ENCODE results near the gene RRM2. TPM values are rescaled to one million over a fixed set of nuclear protein-coding genes. Genes with fewer than 3 reads are reported as not detected.

RRM2 gene
- total RNA-seq, 4 donors from 2014 or later: 0.99 to 9.5 (median 1.8) TPM

DNA sequence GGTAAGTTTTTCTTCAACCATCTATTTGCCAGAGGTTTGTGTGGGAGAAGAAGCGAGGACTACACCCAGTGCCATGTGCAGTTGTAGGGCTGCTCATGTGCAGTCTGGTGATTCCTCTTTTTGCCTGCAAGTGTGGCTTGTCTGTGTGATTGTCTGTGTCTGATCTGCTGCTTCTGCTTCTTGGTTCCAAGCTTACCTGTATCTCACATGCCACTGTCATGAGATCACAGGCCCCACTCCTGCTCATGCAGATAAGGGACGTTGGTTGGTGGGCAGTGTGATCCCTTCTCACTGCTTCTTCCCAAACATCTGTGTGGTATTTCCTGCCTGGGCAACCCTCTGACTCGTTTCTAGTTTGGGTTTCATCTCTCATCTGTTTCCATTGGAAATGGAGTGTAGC is 27.1 kb downstream of the RRM2 start:
- 74 to 76% methylated on average over 3 of the region's 3 CpGs for WGBS, 2 donors

DNA sequence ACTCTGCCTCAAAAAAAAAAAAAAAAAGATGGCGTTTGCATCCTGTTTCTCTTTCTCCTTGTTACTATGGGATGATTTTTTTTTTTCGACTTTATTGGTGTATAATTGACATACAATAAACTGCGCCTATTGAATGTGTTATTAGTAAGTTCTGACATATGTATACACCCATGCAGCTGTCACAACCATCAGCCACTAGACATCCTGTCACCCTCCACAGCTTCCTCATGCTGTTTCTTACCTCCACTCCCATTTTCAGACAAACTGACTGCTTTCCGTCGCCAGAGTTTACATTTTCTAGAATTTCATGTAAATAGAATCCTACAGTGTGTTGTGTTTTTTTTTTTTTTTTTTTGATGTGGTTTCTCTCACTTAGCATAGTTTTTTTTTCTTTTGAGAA is 27.9 kb downstream of the RRM2 start:
- 96 to 97% methylated on average over 5 of the region's 5 CpGs for WGBS, 2 donors
- no peak for DNase-seq (ENCODE audit: low spot score in 2 of 2)
- intact Hi-C loops (cut with DNase I; ENCODE audit: low total_unique reads): no loop called here

More for the DNA sequence above, 27.1 kb downstream of the RRM2 start:
- TF ChIP-seq POLR2A (IDR thresholded peaks at IDR 0.05) (no peak), CTCF (IDR thresholded peaks at IDR 0.05) (no peak)
- no peak for DNase-seq (ENCODE audit: low spot score in 2 of 2)
- H3K4me3 ChIP-seq (ENCODE audit: low read depth, poor library complexity, severe bottlenecking): no peak overlapping the region
- intact Hi-C loops (cut with DNase I; ENCODE audit: low total_unique reads): no loop called here

GRCh38 chr2:10151462-10151861 is 28.9 kb downstream of the RRM2 start:
- TF ChIP-seq CTCF (IDR thresholded peaks at IDR 0.05) (no peak), POLR2A (IDR thresholded peaks at IDR 0.05) (no peak)
- no peak for DNase-seq (ENCODE audit: low spot score in 2 of 2)
- H3K4me3 ChIP-seq (ENCODE audit: low read depth, poor library complexity, severe bottlenecking): no peak overlapping the region
- intact Hi-C loops (cut with DNase I; ENCODE audit: low total_unique reads): no loop called here
- 96 to 97% methylated on average over 5 of the region's 5 CpGs for WGBS, 2 donors

More for the DNA sequence above, 27.9 kb downstream of the RRM2 start:
- no peak overlapping the region for H3K4me3 ChIP-seq (ENCODE audit: low read depth, poor library complexity, severe bottlenecking)
- TF ChIP-seq CTCF (IDR thresholded peaks at IDR 0.05): no peak
- no peak for TF ChIP-seq POLR2A (IDR thresholded peaks at IDR 0.05)

GRCh38 chr2:10157293-10157692 is 34.8 kb downstream of the RRM2 start:
- 93 to 97% methylated on average over 4 of the region's 4 CpGs for WGBS, 2 donors
- no peak overlapping the region for H3K4me3 ChIP-seq (ENCODE audit: low read depth, poor library complexity, severe bottlenecking)
- intact Hi-C loops (cut with DNase I; ENCODE audit: low total_unique reads): no loop called here
- no peak for TF ChIP-seq CTCF (IDR thresholded peaks at IDR 0.05)
- no peak for TF ChIP-seq POLR2A (IDR thresholded peaks at IDR 0.05)
- DNase-seq (ENCODE audit: low spot score in 2 of 2): no peak

DNA sequence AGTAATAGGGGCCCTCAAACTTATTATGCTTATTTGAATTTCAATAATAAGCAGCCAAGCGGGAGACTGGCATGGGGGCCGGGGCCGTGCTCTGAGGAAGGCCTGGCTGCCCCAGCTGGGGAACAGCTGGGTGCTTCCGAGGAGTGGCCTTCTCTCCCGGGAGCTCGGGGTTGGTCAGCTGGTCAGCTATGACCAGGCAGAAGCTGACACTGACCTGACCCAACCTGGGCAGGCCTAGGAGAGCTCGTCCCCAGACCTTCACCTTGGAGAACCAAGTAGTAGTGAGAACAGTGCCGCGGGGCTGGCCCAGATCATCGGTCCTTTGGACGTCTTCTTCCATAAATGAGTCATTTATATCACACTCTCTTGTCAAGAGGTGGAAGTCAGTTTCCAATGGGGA is 36.1 kb downstream of the RRM2 start:
- intact Hi-C loops (cut with DNase I; ENCODE audit: low total_unique reads): no loop called here
- no peak for DNase-seq (ENCODE audit: low spot score in 2 of 2)
- H3K4me3 ChIP-seq (ENCODE audit: low read depth, poor library complexity, severe bottlenecking): no peak overlapping the region
- no peak for TF ChIP-seq CTCF (IDR thresholded peaks at IDR 0.05)
- no peak for TF ChIP-seq POLR2A (IDR thresholded peaks at IDR 0.05)
- WGBS, 2 donors: 89 to 96% methylated on average over 11 of the region's 11 CpGs

DNA sequence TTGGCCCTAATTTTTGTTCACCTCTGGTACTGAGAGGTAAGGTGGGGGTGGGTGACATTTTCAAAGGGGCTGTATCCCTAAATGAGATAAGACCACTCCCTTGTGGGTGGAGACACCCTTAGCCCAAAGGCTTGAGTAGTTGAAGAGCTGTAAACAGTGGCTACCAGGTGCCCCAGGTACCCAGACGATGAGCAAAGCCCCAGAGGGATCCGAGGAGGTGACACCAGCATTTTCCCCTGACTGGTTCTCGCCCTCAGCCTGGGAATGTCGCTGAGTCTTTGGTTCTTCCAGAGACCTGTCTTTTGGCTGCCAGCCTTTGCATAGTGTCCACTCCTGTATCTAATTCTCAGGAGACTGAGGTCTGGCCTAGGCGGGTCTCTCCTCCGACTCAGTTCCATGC is 36.5 kb downstream of the RRM2 start:
- TF ChIP-seq POLR2A (IDR thresholded peaks at IDR 0.05) (no peak), CTCF (IDR thresholded peaks at IDR 0.05) (no peak)
- WGBS, 2 donors: 91 to 95% methylated on average over 6 of the region's 6 CpGs
- H3K4me3 ChIP-seq (ENCODE audit: low read depth, poor library complexity, severe bottlenecking): no peak overlapping the region
- intact Hi-C loops (cut with DNase I; ENCODE audit: low total_unique reads): no loop called here
- no peak for DNase-seq (ENCODE audit: low spot score in 2 of 2)
